WTC11 (cell line): ENCODE results near the gene KRTAP11-1. TPM values are rescaled to one million over a fixed set of nuclear protein-coding genes. Genes with fewer than 3 reads are reported as not detected.

Experiments
- ATAC-seq: fragments of 200-7000 bp; cut with Tn5 transposase; 2 replicates; pipeline ENCODE4 v1.10.0; 2021; ENCODE audit warnings: mild to moderate bottlenecking, moderate library complexity
- CTCF ChIA-PET: fragments of 300-600 bp; sonication (Branson Sonifier 250); formaldehyde crosslinking; loops from one replicate; lab custom pipeline; 2021; ENCODE audit warnings: antibody characterized with exemption; lab: Charles Lee
- POLR2A ChIA-PET: fragments of 350-600 bp; sonication (Branson Sonifier 250); formaldehyde crosslinking; loops from one replicate; lab custom pipeline; 2021; ENCODE audit warnings: antibody characterized with exemption; lab: Charles Lee
- DNase-seq: peaks from one replicate; pipeline ENCODE4 v3.0.0; 2021; ENCODE audit warnings: low spot score
- H3K27ac Mint-ChIP-seq: 2 replicates; pipeline ENCODE4 v1.8.0; 2021; ENCODE audit warnings: mixed read lengths
- H3K27me3 Mint-ChIP-seq: 2 replicates; pipeline ENCODE4 v1.8.0; 2021; ENCODE audit warnings: low read depth, mild to moderate bottlenecking, moderate library complexity, mixed read lengths
- H3K36me3 Mint-ChIP-seq: 2 replicates; pipeline ENCODE4 v1.8.0; 2021; ENCODE audit warnings: mixed read lengths
- H3K4me1 Mint-ChIP-seq: 2 replicates; pipeline ENCODE4 v1.8.0; 2022; ENCODE audit warnings: mixed read lengths
- H3K4me3 Mint-ChIP-seq: 2 replicates; pipeline ENCODE4 v1.8.0; 2021; ENCODE audit warnings: mild to moderate bottlenecking, moderate library complexity, mixed read lengths
- H3K9me3 Mint-ChIP-seq: 2 replicates; pipeline ENCODE4 v1.8.0; 2021; ENCODE audit warnings: mixed read lengths
- AR ChIP-seq: fragments of 250-450 bp; sonication (Bioruptor Pico); IDR thresholded peaks from 2 replicates; pipeline ENCODE4 v1.9.0; 2021; ENCODE audit warnings: mild to moderate bottlenecking
- ATF6 ChIP-seq: sonication (generic); formaldehyde crosslinking; IDR thresholded peaks from 2 replicates; pipeline ENCODE4 v1.8.1; 2023; ENCODE audit warnings: mild to moderate bottlenecking, missing genetic modification reagents
- FOXP4 ChIP-seq: sonication (generic); formaldehyde crosslinking; IDR thresholded peaks from 2 replicates; pipeline ENCODE4 v1.8.0; 2022; ENCODE audit warnings: mild to moderate bottlenecking, missing genetic modification reagents
- GABPB1 ChIP-seq: sonication (generic); formaldehyde crosslinking; IDR thresholded peaks from 2 replicates; pipeline ENCODE4 v1.8.1; 2023; ENCODE audit warnings: mild to moderate bottlenecking, missing genetic modification reagents
- GRHL2 ChIP-seq: fragments of 250-450 bp; sonication (Bioruptor Pico); IDR thresholded peaks from 2 replicates; pipeline ENCODE4 v1.8.0; 2022; ENCODE audit warnings: mild to moderate bottlenecking, moderate library complexity; ENCODE audit not compliant: insufficient replicate concordance, severe bottlenecking
- HMGA2 ChIP-seq: fragments of 250-450 bp; sonication (Bioruptor Pico); IDR thresholded peaks from 2 replicates; pipeline ENCODE4 v1.4.0; 2021; ENCODE audit warnings: mild to moderate bottlenecking, moderate library complexity
- IRF2 ChIP-seq: sonication (generic); formaldehyde crosslinking; IDR thresholded peaks from 2 replicates; pipeline ENCODE4 v1.8.0; 2022; ENCODE audit warnings: low read depth, missing genetic modification reagents, borderline replicate concordance
- MXD4 ChIP-seq: fragments of 250-450 bp; sonication (Bioruptor Pico); IDR thresholded peaks from 2 replicates; pipeline ENCODE4 v1.8.0; 2021; ENCODE audit warnings: mild to moderate bottlenecking, moderate library complexity, borderline replicate concordance
- NFE2L1 ChIP-seq: sonication (generic); formaldehyde crosslinking; IDR thresholded peaks from 2 replicates; pipeline ENCODE4 v1.8.1; 2023; ENCODE audit warnings: missing genetic modification reagents
- NFYB ChIP-seq: sonication (generic); formaldehyde crosslinking; conservative IDR thresholded peaks from 2 replicates; pipeline ENCODE4 v1.8.0; 2022; ENCODE audit warnings: low read depth, missing genetic modification reagents
- NR3C1 ChIP-seq: sonication (generic); formaldehyde crosslinking; conservative IDR thresholded peaks from 2 replicates; pipeline ENCODE4 v1.8.1; 2023; ENCODE audit warnings: low read depth, mild to moderate bottlenecking, missing genetic modification reagents
- RELA ChIP-seq: sonication (generic); formaldehyde crosslinking; IDR thresholded peaks from 2 replicates; pipeline ENCODE4 v1.8.1; 2022; ENCODE audit warnings: missing genetic modification reagents, mild to moderate bottlenecking, borderline replicate concordance
- SP1 ChIP-seq: sonication (generic); formaldehyde crosslinking; conservative IDR thresholded peaks from 2 replicates; pipeline ENCODE4 v1.8.1; 2022; ENCODE audit warnings: missing genetic modification reagents
- TEAD1 ChIP-seq: sonication (generic); formaldehyde crosslinking; IDR thresholded peaks from 2 replicates; pipeline ENCODE4 v1.8.0; 2022; ENCODE audit warnings: mild to moderate bottlenecking, missing genetic modification reagents
- ZBTB43 ChIP-seq: sonication (generic); formaldehyde crosslinking; IDR thresholded peaks from 2 replicates; pipeline ENCODE4 v1.8.1; 2023; ENCODE audit warnings: mild to moderate bottlenecking, missing genetic modification reagents
- ZNF138 ChIP-seq: sonication (generic); formaldehyde crosslinking; conservative IDR thresholded peaks from 2 replicates; pipeline ENCODE4 v1.8.1; 2022; ENCODE audit warnings: mild to moderate bottlenecking, moderate library complexity, missing genetic modification reagents
- ZNF317 ChIP-seq: sonication (generic); formaldehyde crosslinking; IDR thresholded peaks from 2 replicates; pipeline ENCODE4 v1.8.1; 2023; ENCODE audit warnings: low read depth, mild to moderate bottlenecking, moderate library complexity, missing genetic modification reagents, borderline replicate concordance
- ZNF423 ChIP-seq: fragments of 250-450 bp; sonication (Bioruptor Pico); IDR thresholded peaks from 2 replicates; pipeline ENCODE4 v2.1.2; 2022; ENCODE audit warnings: mild to moderate bottlenecking, moderate library complexity
- total RNA-seq: library from RNA; stranded (reverse); gene quantifications from 3 replicates; pipeline ENCODE4 v1.2.3, GENCODE V29; 2021
- TF ChIP-seq, protein P1 (sequence below): fragments of 250-450 bp; sonication (Bioruptor Pico); IDR thresholded peaks from 2 replicates; pipeline ENCODE4 v1.9.0; 2021; ENCODE audit warnings: mild to moderate bottlenecking
- TF ChIP-seq, protein P2 (sequence below): sonication (generic); formaldehyde crosslinking; IDR thresholded peaks from 2 replicates; pipeline ENCODE4 v1.8.0; 2022; ENCODE audit warnings: missing genetic modification reagents

The KRTAP11-1 gene
- total RNA-seq, 1 experiment from 2014 or later = not detected

DNA sequence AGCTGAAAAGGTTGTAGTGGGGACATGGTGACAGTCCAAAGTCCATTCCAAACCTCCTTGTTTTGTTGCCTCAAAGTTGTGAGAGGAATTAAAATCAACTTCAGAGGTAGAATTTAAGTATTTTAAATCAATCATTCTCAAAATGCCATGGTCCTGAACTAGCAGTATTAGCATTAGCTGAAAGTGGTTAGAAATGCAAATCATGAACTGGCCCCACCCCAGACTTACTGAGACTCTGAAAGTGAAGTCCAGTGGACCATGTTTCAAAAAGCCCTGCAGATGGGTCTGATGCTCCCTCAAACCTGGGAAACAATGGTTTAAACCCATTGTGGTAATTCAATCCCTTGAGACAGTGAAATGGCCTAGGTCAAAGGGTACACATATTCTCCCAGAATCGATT, 36.2 kb upstream of the KRTAP11-1 start:
- no peak for ATAC-seq
- ChIA-PET CTCF (no interaction called here), POLR2A (no interaction called here)
- Mint-ChIP-seq H3K4me1 (peaks cover 8% of the 10 kb centered on the region), H3K9me3 (0 out of 2 replicates have a peak, but pooled peaks cover 2% of the 10 kb centered on the region), H3K27me3 (no peaks in the 10 kb centered on the region), H3K4me3 (no peak overlapping the region), H3K27ac (no peak overlapping the region), H3K36me3 (no peaks in the 10 kb centered on the region)
- no peak for DNase-seq
- TF ChIP-seq AR (CRISPR knock-in tag) = no peak
- TF ChIP-seq GRHL2 = no peak
- TF ChIP-seq NFE2L1 (CRISPR knock-in tag) = no peak
- TF ChIP-seq, protein P1, sequence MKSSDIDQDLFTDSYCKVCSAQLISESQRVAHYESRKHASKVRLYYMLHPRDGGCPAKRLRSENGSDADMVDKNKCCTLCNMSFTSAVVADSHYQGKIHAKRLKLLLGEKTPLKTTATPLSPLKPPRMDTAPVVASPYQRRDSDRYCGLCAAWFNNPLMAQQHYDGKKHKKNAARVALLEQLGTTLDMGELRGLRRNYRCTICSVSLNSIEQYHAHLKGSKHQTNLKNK (CRISPR knock-in tag) = no peak
- TF ChIP-seq RELA = no peak
- no peak for TF ChIP-seq FOXP4
- no peak for TF ChIP-seq NFYB (CRISPR knock-in tag)
- no peak for TF ChIP-seq ZNF317 (CRISPR knock-in tag)
- TF ChIP-seq ATF6 (CRISPR knock-in tag) = no peak
- no peak for TF ChIP-seq ZBTB43
- no peak for TF ChIP-seq SP1
- no peak for TF ChIP-seq GABPB1 (CRISPR knock-in tag)
- no peak for TF ChIP-seq IRF2
- no peak for TF ChIP-seq NR3C1 (CRISPR knock-in tag)

- ChIA-PET CTCF (interaction anchor here (1.4 kb wide), 1 partner anchor 62 kb away, joined by 3 read pairs; no protein-coding TSS in a partner anchor), POLR2A (no interaction called here)
- TF ChIP-seq, protein P2, sequence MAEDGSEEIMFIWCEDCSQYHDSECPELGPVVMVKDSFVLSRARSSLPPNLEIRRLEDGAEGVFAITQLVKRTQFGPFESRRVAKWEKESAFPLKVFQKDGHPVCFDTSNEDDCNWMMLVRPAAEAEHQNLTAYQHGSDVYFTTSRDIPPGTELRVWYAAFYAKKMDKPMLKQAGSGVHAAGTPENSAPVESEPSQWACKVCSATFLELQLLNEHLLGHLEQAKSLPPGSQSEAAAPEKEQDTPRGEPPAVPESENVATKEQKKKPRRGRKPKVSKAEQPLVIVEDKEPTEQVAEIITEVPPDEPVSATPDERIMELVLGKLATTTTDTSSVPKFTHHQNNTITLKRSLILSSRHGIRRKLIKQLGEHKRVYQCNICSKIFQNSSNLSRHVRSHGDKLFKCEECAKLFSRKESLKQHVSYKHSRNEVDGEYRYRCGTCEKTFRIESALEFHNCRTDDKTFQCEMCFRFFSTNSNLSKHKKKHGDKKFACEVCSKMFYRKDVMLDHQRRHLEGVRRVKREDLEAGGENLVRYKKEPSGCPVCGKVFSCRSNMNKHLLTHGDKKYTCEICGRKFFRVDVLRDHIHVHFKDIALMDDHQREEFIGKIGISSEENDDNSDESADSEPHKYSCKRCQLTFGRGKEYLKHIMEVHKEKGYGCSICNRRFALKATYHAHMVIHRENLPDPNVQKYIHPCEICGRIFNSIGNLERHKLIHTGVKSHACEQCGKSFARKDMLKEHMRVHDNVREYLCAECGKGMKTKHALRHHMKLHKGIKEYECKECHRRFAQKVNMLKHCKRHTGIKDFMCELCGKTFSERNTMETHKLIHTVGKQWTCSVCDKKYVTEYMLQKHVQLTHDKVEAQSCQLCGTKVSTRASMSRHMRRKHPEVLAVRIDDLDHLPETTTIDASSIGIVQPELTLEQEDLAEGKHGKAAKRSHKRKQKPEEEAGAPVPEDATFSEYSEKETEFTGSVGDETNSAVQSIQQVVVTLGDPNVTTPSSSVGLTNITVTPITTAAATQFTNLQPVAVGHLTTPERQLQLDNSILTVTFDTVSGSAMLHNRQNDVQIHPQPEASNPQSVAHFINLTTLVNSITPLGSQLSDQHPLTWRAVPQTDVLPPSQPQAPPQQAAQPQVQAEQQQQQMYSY (CRISPR knock-in tag) = no peak
- TF ChIP-seq ZNF423 (CRISPR knock-in tag) = no peak
- TF ChIP-seq ZNF138 (CRISPR knock-in tag) = no peak
- TF ChIP-seq, protein P1 (CRISPR knock-in tag) = no peak
- no peak for TF ChIP-seq TEAD1 (CRISPR knock-in tag)
- no peak for TF ChIP-seq MXD4
- no peak for TF ChIP-seq HMGA2
- H3K27ac Mint-ChIP-seq = no peak overlapping the region
- no peak for DNase-seq
- no peaks in the 10 kb centered on the region for H3K9me3 Mint-ChIP-seq
- H3K27me3 Mint-ChIP-seq = no peaks in the 10 kb centered on the region
- no peaks in the 10 kb centered on the region for H3K36me3 Mint-ChIP-seq
- ATAC-seq = no peak
- H3K4me3 Mint-ChIP-seq = no peak overlapping the region
- peaks cover 41% of the 10 kb centered on the region for H3K4me1 Mint-ChIP-seq
Measured at GRCh38 chr21:30900881-30901280, 19.5 kb upstream of the KRTAP11-1 start.
